HG02943 (cell line): ENCODE results near the gene LHFPL5.

Source experiments
- ATAC-seq: cut with Tn5 transposase; IDR thresholded peaks from one replicate; pipeline ENCODE4 v1.9.1; 2021; ENCODE audit warnings: mild to moderate bottlenecking, low read depth, moderate library complexity; ENCODE audit not compliant: unreplicated experiment

LHFPL5 gene

DNA sequence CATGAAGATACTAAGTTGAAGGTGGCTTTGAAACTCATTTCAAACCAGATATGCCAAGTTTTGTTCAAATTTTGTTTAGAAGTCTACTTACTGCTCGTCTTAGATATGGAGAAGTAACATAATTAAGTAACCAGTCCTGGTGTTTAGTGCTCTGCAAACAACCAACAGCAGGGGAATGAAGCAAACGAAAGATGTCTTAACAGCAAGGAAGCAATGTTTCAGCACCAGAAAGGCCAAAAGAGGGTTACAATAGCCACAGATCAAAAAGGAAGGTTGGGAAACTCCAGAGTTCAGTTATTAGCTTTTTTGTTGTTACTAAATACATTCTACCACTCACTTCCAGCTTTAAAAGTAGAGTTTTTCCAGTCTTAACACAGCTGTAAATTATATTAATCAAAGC, 45.1 kb downstream of the LHFPL5 start:
- ATAC-seq, result no peak

DNA sequence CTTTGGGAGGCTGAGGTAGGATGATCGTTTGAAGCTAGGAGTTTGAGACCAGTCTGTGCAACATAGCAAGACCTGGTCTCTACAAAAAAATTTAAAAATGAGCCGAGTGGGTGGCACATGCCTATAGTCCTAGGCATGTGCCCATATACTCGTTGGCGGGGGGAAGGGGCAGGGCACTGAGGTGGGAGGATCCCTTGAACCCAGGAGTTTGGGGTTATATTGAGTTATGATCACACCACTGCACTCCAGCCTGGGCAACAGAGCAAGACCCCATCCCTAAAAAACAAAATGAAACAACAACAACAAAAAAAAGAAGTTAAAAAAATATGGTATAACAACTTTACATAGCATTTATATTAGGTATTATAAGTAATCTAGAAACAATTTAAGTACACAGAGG, 47.8 kb downstream of the LHFPL5 start:
- ATAC-seq, result no peak

DNA sequence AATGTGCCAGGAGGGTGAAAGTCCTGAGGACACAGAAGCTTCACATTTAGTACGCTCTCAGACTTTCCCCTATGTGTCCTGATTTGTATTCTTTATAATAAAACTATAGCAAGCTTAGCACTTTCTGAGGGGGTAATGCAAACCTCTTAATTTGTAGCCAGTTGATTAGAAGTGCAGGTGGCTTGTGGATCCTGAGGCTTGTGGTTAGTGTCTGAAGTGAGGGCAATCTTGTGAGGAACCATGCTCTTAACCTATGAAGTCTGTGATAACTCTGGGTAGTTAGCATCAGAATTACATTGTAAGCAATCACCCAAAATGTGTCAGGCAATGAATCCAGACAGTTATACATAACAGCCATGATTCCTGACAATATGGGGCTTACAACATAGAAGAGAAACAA, 51.1 kb downstream of the LHFPL5 start:
- ATAC-seq, result no peak

DNA sequence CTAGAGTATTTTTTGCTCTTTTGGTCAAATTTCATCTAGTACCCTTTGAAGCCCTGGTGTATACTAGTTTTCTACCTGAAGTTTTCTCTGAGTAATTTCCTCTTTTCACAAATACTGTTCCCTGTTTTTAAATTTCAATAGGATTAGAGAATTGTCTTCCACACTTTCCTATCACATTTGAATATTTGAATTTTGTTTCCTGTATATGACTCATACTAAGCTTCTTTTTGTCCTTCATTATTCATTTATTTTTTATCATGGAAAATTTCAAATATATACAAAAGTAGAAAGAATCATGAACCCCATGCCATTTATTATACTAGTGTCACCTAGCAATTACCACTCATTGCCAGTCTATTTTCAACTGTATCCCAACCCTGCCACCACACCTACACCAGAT, 52.7 kb downstream of the LHFPL5 start:
- ATAC-seq, result no peak

DNA sequence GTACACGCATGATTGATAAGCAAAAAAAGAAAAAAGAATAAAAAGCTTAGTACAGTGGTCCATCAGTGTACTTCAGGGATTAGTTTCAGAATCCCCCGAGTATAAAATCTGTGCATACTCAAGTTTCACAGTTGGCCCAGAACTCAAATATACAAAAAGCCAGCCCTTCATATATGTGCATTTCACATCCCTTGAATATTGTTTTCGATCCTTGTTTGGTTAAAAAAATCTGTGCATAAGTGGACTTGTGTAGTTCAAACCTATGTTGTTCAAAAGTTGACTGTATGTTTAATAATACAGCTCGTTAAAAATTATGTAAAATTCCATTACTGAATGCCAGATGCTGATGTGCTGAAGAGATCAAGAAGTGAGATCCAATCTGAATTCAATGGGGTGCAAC, 54.2 kb downstream of the LHFPL5 start:
- no peak for ATAC-seq
